HS-5 (cell line): ENCODE results near the gene SRPK3.
"Not testable (repeated sequence)": the region's sequence is repeated elsewhere in the genome, so short reads cannot be mapped to it uniquely, and the experiment has no call there.

Source experiments
- DNase-seq: peaks from one replicate; pipeline ENCODE4 v3.0.0-alpha.2; 2012; ENCODE audit warnings: low read depth

The SRPK3 gene

GRCh38 chrX:153745067-153745433 is 35.8 kb upstream of the SRPK3 start:
- DNase-seq: not testable (repeated sequence)

GRCh38 chrX:153746359-153746758 is 34.5 kb upstream of the SRPK3 start:
- no peak for DNase-seq

DNA sequence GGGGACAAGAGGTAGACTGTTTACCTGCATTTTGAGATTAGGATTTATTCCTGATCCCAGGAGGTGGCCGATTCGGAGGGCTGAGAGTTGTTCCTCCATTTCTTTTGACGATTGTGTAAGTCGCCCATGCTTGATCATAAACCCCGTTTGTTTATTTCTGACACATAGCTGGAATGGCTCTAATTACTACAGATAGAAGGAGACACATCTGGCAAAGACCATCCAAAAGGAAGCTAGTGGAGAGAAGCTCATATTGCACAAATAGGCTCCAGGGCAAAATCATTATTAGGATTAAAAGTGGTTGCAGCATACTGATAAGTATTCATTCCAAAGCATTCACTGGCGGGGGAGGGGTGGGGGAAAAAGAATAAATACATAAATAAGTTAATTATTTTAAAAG is 33.9 kb upstream of the SRPK3 start:
- DNase-seq: not testable (repeated sequence)

DNA sequence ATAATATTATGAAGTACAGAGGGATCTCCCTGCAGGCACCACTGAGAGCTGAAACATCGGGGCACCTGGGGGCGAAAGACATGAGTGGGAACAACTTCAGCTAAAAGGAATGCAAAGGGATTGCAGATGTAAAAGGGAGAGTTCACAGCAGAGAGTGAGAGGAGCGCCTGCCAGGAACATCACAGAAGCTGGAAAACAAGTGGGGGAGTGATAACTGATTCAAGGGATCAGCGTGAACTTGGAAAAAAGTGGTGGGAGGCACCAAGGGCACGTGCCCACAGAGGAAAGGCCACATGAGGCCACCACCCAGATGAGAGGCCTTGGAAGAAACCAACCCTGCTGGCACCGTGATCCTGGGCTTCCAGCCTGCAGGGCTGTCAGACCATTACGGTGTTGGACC is 31.8 kb upstream of the SRPK3 start:
- DNase-seq: not testable (repeated sequence)

DNA sequence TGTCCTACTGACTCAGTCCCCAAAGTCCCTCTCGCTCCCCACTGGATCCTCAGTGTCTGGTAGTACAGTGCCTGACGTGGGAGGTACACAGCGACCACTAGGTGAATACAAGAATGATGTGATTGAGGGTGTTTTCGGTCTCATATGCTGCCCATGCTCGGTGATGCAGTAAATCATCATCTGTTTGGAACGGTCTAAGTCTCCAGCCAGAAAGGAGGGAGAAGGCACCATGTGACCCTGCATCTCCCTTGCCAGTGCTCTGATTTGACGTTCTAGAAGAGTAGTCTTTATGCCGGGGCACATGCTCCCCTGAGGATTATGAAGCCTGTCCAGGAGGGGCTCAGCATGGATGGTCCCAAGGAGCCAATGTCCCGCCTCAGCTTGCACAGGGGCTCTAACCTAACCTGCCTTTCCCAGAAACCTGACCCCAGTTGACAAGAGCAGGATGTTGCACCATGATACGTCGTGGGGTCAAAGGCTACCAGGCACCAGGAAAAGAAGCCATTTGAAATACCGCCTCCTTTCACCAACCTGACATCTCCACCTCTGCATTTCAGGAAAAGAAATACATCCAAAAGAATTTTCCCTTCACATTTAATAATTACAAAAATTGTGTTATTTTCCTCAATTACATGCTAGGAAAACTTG is 30.6 kb upstream of the SRPK3 start:
- DNase-seq: no peak

DNA sequence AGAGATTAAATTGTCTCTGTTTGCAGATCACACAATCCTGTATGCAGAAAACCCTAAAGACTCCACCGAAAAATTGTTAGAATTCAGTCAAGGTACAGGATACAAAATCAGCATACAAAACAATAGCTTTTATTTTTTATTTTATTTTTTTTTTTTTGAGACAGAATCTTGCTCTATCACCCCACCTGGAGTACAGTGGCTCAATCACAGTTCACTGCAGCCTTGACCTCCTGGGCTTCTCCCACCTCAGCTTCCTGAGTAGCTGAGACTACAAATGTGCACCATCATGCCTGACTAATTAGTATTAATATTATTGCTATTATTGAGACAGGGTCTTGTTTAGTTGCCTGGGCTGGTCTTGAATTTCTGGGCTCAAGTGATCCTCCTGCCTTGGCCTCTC is 25.7 kb upstream of the SRPK3 start:
- no peak for DNase-seq

- no peak for DNase-seq
Measured at GRCh38 chrX:153761863-153762262, 19.0 kb upstream of the SRPK3 start.

GRCh38 chrX:153762626-153763173 is 18.1 kb upstream of the SRPK3 start:
- no peak for DNase-seq

- DNase-seq: no peak
Measured at GRCh38 chrX:153763298-153763932, 17.4 kb upstream of the SRPK3 start.

- peak; percentile 24 for DNase-seq
Measured at GRCh38 chrX:153763989-153764755, 16.7 kb upstream of the SRPK3 start, which contains the start of gene PLXNB3. PLXNB3 (plus strand) TSS chrX:153764249; CDS start chrX:153765536, 1,287 bp downstream.

- DNase-seq: no peak
Measured at GRCh38 chrX:153764786-153765137, 16.1 kb upstream of the SRPK3 start.

- no peak for DNase-seq
Measured at GRCh38 chrX:153765138-153766079, 15.4 kb upstream of the SRPK3 start.

GRCh38 chrX:153766098-153766817 is 14.6 kb upstream of the SRPK3 start:
- DNase-seq: peak; percentile 36

DNA sequence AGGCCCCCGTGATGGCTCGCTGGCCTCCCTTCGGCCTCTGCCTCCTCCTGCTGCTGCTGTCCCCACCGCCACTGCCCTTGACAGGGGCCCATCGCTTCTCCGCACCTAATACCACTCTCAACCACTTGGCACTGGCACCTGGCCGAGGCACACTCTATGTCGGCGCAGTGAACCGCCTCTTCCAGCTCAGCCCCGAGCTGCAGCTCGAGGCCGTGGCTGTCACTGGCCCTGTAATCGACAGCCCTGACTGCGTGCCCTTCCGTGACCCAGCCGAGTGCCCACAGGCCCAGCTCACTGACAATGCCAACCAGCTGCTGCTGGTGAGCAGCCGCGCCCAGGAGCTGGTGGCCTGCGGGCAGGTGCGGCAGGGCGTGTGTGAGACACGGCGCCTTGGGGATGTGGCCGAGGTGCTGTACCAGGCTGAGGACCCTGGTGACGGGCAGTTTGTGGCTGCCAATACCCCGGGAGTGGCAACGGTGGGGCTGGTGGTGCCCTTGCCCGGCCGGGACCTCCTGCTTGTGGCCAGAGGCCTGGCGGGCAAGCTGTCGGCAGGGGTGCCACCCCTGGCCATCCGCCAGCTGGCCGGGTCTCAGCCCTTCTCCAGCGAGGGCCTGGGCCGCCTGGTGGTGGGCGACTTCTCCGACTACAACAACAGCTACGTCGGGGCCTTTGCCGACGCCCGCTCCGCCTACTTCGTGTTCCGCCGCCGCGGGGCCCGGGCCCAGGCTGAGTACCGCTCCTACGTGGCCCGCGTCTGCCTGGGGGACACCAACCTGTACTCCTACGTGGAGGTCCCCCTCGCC is 13.8 kb upstream of the SRPK3 start:
- no peak for DNase-seq

- no peak for DNase-seq
Measured at GRCh38 chrX:153767674-153768055, 13.2 kb upstream of the SRPK3 start.

DNA sequence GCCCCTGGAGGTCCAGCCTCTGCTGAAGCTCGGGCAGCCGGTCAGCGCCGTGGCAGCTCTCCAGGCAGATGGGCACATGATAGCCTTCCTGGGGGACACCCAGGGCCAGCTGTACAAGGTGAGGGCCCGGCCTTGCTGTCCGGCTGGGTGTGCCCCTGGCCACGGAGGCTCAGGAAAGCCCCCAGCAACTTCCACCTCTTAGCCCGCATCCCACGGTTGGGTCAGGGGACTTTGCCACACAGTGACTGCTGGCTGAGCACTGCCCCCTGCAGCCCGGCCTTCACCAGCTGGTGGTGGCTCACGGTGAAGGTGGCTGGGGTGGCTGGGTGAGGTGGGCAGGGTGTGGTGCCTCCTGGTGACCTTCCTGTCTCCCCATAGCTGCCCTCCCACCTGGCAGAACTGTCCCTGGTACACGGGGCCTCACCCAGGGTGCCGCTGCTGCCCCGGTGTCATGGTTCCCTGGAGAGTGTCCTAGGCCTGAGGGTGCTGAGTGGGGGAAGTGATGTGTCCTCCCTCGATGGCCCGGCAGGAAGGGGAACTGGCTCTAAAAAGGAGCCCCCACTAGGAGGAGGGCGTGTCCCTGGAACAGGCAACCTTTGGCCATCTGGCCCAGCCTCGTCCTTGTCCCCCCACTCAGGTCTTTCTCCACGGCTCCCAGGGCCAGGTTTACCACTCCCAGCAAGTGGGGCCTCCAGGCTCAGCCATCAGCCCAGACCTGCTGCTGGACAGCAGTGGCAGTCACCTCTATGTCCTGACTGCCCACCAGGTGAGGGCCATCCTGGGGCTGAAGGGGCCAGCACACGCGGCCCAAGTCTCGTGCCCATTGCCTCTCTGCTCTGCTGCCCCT is 12.3 kb upstream of the SRPK3 start:
- DNase-seq: no peak

DNA sequence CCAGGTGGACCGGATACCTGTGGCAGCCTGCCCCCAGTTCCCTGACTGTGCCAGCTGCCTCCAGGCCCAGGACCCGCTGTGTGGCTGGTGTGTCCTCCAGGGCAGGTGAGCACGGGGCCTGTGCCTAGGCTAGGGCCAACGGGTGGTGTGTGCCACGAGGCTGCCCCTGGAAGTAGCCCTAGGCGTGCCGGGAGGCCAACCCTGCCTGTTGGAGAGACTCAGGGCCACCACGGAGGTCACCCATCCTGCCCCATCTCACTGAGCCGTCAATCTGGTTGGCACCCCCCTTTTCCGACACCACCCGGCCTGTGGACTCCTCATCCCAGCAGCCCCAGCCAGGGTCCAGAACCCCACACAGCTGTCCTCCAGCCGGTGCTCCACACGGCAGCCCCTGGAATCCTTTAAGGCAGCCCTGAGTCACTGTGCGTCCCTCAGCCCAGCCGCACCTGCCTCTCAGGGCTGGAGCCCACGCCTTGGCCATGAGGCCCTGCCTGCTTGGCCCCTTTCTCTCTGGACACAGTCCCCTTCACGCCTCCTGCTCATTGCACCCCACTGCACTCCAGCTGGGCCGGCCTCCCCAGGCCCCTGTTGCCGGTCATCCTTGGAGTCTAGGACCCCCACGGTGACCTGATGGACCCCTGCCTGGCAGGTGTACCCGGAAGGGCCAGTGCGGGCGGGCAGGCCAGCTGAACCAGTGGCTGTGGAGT is 11.5 kb upstream of the SRPK3 start:
- no peak for DNase-seq

GRCh38 chrX:153769865-153770600 is 10.8 kb upstream of the SRPK3 start:
- no peak for DNase-seq
